Ishikawa (cell line): ENCODE results near the gene DNAH8.

Source experiments
- CEBPB ChIP-seq: IDR thresholded peaks from 2 replicates; pipeline ENCODE4 v1.6.1; 2012
- EP300 ChIP-seq: IDR thresholded peaks from 2 replicates; pipeline ENCODE4 v1.6.1; 2012; ENCODE audit warnings: borderline replicate concordance
- FOXM1 ChIP-seq: IDR thresholded peaks from 2 replicates; pipeline ENCODE4 v1.6.1; 2012; ENCODE audit warnings: low read depth, borderline replicate concordance
- MAX ChIP-seq: IDR thresholded peaks from 2 replicates; pipeline ENCODE4 v1.6.1; 2012
- NFIC ChIP-seq: IDR thresholded peaks from 2 replicates; pipeline ENCODE4 v1.6.1; 2012
- RAD21 ChIP-seq: IDR thresholded peaks from 2 replicates; pipeline ENCODE4 v1.6.1; 2012; ENCODE audit warnings: low read depth
- REST ChIP-seq: IDR thresholded peaks from 2 replicates; pipeline ENCODE4 v1.6.1; 2012; ENCODE audit warnings: low read depth, mild to moderate bottlenecking
- TAF1 ChIP-seq: IDR thresholded peaks from 2 replicates; pipeline ENCODE4 v1.6.1; 2012; ENCODE audit warnings: low read depth, mild to moderate bottlenecking
- TEAD4 ChIP-seq: IDR thresholded peaks from 2 replicates; pipeline ENCODE4 v1.6.1; 2012
- USF1 ChIP-seq: IDR thresholded peaks from 2 replicates; pipeline ENCODE4 v1.6.1; 2012
- YY1 ChIP-seq: IDR thresholded peaks from 2 replicates; pipeline ENCODE4 v1.6.1; 2012; ENCODE audit warnings: low read depth
- ZBTB7A ChIP-seq: IDR thresholded peaks from 2 replicates; pipeline ENCODE4 v1.6.1; 2012; ENCODE audit warnings: low read depth

GRCh38 chr6:38843798-38844197 is 128.7 kb downstream of the DNAH8 start:
- TF ChIP-seq FOXM1 (no peak), REST (no peak), TAF1 (no peak), ZBTB7A (no peak), USF1 (no peak), MAX (no peak), RAD21 (no peak), EP300 (no peak), NFIC (no peak), CEBPB (no peak), YY1 (no peak), TEAD4 (no peak)
